EL (cell line): Measurements from ENCODE around the gene FADS2.

Experiments
- DNase-seq: peaks from one replicate; pipeline ENCODE4 v3.0.0-alpha.2; 2016

FADS2 gene

DNA sequence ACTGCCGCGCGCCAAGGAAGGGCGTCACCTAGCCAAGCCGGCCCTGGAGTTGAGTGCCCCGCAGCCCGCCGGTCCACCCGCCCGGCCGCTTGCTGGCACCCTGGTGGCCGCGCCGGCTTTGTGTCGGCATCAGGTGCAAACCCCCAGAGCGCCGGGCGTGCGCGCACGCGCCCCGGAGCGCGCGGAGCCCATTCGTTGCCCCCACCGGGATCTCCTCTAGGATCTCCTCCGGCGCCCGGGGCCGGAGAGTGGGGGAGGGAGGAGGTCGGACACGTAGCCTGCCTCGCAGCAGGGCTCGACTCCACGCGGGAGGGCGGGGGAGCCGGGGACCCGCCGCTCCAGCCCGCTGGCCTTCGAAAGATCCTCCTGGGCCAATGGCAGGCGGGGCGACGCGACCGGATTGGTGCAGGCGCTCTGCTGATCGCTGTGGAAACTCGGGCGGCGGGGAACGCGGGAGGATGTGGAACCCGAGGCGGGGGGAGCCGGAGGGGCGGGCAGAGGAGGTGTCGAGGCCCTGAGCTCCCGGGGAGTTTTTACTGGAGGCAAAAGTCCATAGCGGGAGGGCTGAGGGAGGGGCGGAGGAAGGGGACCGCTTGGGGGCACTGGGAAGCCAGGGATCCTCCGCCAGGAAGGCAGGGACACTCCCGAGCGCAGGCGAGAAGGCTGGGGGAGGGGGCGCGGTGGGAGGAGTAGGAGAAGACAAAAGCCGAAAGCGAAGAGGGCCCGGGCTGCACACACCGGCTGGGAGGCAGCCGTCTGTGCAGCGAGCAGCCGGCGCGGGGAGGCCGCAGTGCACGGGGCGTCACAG, at the start of gene FADS2:
TSS of gene FADS2 (plus strand) at position 730 of the 808 bp plus-strand sequence. CDS start 91 bp downstream, outside the sequence.
- DNase-seq: peak; percentile 96

DNA sequence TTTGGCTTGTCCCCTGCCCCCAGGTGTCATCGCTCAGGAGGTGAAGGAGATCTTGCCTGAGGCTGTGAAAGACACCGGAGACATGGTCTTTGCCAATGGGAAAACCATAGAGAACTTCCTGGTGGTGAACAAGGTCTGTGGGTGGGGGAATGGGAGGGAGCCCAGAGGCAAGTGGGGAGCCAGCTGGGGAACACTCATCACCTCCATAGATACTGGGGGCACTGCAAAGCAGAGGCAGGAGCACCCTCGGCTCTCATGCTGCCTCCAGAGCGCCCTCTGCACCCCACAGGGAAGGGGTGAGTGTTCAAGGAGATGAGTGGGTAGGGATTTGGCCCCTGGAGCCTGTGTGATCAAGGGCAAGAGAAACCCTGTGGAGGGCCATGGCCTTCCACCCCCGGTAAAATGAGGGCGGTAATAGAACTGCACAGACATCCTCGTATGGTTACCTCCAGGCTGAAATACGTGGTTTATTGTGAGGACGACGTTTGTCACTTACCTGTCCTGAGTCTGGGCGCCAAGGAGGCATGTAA, 49.7 kb upstream of the FADS2 start:
- DNase-seq: no peak

DNA sequence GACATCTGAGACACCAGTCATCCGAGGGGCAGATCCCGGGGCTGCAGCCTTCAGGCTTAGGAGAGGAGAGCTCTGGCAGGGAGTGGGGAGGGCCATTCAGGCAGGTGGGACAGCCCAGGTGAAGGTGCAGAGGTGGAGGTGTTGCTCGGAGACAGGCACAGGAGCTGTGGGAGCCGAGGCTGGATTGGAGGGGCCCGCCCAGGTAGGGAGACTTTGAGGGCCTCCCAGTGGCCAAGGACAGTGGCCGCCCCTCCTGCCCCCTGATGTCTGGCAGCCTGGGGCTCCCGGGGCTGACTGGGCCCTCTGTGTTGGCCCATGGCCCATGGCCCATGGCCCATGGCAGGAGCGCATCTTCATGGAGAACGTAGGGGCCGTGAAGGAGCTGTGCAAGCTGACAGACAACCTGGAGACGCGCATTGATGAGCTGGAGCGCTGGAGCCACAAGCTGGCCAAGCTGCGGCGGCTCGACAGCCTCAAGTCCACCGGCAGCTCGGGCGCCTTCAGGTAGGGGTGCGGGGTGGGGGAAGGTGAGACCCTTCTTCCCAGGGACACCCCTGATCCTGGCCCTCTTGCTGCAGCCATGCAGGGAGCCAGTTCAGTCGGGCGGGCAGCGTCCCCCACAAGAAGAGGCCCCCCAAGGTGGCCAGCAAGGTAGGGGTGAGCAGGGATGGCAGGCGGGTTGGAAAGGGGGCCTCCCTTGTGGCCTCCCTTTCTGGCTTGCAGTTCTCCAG, 49.0 kb upstream of the FADS2 start:
- no peak for DNase-seq

DNA sequence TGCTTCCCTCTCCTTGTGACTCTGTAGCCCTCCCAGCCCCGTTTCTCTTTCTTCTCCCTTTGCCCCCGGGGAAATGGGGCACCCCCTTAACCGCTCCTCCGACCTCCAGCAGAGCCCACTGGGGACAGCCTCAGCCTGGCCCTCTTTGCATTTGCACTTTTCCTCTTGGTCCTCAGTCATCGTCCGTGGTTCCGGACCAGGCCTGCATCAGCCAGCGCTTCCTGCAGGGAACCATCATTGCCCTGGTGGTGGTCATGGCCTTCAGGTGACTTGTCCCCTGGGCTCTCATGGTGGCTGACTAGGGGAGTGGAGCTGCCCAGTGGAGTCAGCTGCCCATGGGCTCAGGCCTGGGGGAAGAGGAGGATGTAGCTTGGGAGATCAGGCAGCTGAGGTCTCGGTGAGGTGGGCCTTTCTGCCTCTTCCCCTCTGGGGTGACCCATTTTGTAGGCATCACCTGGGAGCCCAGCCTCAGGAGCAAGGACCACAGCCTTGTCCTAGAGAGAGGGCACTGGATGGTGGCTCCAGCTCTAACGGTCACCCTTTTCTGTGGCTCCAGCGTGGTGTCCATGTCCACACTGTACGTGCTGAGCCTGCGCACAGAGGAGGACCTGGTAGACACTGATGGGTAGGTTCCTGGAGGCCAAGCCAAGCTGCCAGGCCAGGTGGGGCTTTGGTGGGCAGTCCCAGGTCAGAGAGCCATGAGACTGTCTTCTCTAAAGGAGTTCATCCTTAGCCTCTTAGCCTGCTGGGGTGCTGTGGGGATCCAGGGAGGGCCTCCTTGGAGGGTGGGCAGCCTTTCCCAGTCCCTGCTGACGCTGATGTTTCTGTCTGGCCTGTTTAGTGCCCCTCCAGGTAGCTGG, 48.2 kb upstream of the FADS2 start:
- no peak for DNase-seq

DNA sequence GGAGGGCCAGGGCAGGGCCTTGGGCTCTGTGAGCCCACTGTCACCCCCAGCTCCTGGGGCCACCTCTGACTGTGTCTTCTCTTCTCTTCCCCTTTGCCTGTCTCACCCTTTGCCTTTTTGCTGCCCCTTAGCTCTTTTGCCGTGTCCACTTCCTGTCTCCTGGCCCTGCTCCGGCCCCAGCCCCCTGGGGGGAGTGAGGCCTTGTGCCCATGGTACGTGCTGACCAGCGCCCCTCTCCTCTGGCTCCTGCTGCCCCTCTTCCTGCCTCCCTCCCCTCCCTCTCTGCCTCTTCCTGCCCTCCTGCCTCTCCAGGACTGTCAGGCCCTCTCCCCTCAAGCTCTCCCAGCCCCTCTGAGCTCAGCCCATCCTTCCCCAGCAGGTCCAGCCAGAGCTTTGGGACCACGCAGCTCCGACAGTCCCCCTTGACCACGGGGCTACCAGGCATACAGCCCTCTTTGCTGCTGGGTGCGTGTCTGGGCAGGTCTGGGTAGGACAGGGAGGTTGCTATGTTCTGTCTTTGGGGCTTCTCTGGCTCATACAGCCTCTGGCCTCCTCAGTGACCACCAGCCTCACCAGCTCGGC, 47.4 kb upstream of the FADS2 start:
- DNase-seq: no peak

DNA sequence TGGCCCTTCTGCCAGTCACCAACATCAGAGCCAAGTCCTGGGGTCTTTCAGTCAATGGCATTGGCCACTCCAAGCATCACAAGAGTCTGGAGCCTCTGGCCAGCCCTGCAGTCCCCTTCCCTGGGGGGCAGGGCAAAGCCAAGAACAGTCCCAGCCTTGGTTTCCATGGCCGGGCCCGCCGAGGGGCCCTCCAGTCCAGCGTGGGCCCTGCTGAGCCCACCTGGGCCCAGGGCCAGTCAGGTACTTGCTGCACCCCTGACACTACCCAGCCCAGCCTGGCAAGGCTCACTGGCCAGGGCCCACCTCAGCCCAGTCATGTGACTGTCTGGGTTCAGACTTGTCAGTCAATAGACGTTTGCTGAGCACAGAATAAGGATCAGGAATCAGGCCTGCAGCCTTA, 46.5 kb upstream of the FADS2 start:
- no peak for DNase-seq

DNA sequence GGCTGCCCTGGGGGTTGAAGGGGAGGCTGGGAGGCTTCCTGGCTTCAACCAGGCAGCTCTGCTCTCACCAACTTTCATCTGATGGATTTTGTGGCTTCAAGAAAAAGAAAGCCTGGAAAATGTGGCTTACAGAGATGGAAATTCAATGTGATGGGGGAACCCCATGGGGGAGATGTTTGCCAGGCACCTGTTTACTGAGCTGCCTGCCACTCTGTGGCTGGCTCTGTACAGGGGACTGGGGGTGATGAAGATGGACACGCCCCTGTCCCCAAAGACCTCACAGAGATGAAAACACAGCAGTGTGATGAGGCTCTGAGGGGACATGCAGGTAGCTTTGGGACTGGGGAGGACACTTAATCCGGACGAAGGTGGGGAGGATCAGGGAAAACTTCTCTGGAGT, 45.8 kb upstream of the FADS2 start:
- DNase-seq: no peak

DNA sequence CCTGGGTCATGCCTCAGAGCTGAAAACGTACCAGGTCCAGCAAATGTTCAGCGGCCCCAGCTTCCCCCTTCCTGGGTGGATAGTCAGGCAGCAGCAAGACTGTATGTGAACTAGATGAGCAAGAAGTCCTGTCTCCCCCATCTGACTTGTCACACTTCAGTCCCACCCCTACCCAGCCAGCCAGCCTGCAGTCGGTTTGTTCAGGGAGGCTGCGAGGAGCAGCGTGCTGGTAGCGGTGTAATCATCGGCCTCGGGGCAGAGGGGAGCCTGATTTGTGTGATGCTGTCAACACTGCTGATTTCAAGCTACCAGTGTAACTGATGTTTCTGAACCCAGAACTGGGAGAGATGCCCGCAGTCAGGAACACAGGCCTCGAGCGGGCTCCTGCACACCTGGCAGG, 45.3 kb upstream of the FADS2 start:
- DNase-seq: no peak

DNA sequence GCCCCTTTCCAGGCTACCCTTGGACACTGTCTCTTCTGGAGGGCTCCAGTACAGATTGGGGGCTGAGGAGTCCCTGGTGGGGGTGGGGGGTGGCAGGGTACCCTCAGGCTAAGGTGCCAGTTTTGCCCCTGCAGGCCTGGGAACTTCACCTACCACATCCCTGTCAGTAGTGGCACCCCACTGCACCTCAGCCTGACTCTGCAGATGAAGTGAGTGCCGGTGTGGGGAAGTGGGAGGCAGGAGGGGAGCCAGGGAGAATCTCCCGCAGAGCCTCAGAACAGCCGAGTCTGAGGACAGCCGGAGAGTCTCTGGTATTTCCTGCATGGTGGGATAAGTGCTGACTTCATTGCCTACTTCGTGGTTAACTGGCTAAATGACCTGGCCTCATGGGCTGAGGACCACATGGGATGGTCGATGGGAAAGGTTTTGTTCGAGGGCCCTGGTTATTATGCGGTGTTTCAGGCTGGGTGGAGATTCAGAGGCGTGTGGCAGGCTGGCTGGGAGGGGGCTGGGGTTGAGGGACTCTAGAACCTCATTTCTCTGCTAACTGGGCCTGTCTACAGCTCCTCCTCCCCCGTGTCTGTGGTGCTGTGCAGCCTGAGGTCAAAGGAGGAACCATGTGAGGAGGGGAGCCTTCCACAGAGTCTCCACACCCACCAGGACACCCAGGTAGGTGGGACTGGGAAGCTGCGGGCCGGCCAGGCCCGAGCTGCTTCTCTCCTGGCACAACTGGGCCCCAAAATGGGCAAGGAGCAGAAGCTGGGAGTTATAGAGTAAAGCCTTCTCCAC, 44.2 kb upstream of the FADS2 start:
- peak; percentile 62 for DNase-seq

DNA sequence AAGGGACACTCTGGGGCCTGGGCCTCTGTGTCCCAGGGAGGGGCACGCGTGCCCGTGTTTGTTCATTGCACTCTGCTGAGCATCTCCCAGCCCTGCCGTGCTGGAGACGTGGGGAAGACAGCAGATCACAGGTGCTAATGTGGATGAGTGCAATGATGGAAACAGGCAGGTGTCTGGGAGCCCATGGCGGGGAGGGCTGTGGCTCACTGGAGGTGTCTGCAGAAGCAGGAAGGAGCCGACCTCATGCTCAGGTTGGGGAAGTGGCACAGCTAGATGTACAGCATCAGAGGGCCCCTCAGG, 43.6 kb upstream of the FADS2 start:
- DNase-seq: no peak

DNA sequence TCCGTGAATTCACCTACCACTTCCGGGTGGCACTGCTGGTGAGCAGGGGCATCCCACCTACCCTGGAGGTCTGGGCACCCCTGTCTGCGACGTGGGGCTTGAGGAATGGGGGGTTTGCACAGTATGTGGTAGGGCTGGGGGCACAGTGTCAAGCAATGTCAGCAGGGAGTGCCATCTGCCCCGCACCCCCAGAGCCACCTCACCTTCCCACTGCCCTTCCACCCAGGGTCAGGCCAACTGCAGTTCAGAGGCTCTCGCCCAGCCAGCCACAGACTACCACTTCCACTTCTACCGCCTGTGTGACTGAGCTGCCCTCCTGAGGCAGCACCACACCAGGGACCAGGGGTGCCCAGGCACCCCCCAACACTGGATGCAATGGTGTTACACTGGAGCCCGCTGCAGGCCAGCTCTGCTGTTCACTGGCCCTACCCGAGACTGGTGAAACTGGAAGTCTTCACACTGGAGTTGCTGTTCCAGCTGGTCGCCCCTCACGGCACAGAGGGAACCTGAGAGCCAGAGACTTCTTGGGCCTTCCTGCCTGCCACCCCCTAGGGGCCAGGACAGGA, 42.2 kb upstream of the FADS2 start:
- no peak for DNase-seq

DNA sequence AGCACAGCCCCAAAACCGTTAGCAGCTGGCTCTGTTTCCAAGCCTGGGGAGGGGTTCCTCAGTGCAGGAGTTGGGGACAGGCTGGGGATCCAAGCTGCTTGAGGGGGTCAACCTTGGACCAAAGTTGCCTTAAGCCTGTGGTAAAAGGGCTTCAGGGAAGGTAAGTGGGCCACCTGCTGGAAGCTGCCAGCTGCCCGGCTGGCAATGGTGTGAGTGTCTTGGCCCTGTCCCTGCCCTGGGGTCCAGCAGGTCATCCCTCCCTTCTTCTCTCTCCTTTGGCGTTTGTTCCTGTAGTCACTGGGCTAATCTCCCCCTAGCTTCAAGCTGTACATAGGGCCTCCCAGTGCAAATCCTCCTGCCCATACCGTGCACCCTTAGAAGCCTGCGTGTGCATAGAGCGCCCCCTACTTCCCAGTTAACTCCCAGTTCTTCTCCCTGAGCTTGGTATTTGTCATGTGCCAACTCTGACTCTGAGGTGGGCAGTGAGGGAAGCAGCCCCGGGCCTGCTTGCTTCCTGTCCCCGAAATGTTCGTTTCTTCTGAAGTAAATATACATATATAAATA, 40.1 kb upstream of the FADS2 start:
- peak; percentile 58 for DNase-seq

DNA sequence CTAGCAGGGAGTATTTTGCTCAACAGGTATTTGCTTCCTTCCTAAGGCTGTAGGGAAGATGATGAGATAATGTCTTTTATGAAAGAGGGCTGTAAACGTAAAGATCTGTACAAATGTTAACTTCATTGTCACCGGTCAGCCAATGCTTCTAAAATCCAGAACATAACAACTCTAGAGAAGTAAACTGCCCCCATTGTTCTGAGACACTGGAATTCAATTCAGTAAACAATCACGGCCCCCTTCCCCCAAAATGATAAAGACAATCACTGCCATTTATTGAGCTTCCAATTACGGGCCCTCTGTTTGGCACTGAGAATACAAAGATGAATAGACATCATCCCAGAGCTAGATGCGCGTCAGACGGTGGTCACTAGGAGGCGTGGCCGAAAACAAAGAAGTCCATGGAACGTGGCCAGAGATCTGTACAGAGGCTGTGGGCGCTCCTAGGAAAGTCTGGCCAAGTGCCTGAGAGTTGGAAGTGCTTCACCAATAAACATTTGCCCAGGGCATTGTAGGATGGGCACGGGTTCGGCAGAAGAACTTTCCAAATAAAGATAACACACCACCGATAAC, 36.3 kb upstream of the FADS2 start:
- DNase-seq: peak; percentile 91

DNA sequence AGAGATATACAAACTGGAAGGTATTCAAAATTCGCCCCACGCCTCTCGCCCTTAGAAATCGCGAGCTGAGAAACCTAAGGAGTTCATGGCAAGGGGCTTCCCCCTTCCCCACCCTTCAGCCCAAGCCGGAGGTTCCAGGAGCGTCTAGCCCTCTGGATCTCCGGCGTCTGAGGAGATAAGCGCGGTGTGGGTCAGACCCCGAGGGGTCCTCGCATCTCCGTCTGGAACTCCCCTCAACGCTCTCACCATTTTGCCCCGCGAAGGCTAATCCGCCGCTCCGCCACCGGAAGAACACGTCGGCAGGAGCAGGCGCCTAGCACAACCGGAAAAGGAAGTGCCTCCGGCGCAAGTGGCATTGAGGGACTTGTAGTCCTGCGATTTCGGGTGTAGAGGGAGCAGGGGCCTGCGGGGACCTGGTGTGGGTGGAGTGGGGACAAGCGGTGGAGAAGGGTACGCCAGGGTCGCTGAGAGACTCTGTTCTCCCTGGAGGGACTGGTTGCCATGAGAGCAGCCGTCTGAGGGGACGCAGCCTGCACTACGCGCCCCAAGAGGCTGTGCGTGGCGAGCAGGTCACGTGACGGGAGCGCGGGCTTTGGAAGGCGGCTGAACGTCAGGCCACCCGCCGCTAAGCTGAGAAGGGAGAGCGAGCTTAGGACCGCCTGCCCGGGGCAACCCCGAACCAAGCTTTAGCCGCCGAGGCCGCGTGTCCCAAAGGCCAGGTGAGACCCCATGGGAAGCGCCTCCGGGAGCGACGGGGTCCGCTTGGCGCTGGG, 35.6 kb upstream of the FADS2 start, which contains the start of the genes FEN1 and TMEM258:
TSS of gene FEN1 (plus strand) at position 602 of the 773 bp plus-strand sequence. CDS start 2,451 bp downstream, outside the sequence.
TSS of gene TMEM258 (minus strand) at position 290 of the 773 bp plus-strand sequence. CDS start at position 249, 41 bp downstream.
- DNase-seq: peak; percentile 94

DNA sequence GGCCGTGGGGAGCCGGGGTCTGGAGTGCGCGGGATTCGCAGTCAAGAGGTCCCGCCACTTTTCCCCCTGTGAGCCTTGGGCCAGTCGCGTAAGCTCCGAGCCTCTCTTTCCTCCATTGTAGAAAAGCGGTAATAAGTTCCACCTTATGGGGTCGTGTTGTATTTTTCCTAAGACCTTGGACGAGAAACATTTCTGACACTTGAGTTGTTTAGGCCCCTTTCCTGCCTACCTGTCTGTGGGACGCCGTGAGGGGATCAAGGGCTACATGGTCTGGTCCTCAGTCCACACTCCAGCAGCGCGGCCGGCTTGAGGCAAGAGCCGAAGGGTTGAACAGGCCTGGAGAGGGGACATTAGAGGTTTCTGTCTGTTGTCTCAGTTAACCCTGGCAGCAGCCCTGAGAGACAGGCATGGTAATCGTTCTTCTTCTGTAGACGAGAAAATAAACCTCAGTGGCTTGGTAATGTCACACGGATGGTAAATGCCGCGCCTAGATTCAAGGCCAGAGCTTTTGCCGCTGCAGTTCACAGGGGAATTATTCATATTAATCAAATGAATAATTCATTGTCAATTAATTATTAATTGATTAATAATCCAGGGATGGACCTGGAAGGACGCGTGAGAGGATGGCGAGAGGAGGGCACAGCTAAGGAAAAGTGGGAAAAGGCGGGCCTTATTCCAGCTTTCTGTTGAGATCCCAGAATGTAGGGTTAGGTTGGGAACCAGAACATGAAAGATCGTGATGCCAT, 34.8 kb upstream of the FADS2 start:
- DNase-seq: no peak

DNA sequence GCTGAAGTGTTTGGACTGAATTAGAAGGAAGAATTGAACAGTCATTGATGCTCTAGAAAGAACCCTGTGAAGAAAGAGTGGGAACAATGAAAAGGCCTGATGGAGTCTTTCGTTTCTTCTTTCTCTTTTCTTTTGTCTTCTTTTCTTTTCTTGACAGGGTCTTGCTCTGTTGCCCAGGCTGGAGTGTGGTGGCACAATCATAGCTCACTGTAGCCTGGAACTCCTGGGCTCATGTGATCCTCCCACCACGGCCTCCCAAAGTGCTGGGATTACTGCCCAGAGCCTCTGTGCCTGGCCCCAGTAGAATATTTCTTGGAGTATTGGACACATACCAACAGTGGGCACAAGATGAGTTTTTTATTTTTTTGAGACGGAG, 34.3 kb upstream of the FADS2 start:
- peak; percentile 26 for DNase-seq

DNA sequence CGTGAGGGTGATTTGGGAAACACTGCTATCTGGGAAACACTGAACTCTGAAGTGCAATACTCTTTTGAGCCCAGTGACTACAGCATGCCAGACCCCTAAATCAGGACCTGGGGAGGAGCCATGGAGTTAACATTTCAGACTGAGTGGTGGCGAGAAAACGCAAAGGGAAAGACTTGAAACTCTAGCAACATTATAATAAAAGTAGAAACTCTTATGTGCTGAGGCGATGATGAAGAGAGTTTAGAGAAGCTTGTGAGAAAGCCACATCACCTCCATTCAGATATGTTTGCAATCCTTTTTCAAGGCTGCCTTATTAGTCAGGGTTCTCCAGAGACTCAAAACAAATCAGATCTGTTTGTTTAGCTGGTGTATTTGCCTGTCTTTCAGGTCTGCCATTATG, 33.5 kb upstream of the FADS2 start:
- no peak for DNase-seq

DNA sequence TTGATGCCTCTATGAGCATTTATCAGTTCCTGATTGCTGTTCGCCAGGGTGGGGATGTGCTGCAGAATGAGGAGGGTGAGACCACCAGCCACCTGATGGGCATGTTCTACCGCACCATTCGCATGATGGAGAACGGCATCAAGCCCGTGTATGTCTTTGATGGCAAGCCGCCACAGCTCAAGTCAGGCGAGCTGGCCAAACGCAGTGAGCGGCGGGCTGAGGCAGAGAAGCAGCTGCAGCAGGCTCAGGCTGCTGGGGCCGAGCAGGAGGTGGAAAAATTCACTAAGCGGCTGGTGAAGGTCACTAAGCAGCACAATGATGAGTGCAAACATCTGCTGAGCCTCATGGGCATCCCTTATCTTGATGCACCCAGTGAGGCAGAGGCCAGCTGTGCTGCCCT, 32.6 kb upstream of the FADS2 start:
- no peak for DNase-seq

DNA sequence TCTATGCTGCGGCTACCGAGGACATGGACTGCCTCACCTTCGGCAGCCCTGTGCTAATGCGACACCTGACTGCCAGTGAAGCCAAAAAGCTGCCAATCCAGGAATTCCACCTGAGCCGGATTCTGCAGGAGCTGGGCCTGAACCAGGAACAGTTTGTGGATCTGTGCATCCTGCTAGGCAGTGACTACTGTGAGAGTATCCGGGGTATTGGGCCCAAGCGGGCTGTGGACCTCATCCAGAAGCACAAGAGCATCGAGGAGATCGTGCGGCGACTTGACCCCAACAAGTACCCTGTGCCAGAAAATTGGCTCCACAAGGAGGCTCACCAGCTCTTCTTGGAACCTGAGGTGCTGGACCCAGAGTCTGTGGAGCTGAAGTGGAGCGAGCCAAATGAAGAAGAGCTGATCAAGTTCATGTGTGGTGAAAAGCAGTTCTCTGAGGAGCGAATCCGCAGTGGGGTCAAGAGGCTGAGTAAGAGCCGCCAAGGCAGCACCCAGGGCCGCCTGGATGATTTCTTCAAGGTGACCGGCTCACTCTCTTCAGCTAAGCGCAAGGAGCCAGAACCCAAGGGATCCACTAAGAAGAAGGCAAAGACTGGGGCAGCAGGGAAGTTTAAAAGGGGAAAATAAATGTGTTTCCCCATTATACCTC, 32.1 kb upstream of the FADS2 start:
- DNase-seq: no peak
